DOHH2 (cell line): ENCODE data around the gene HHATL.

Experiments used
- CTCF ChIP-seq: fragments of 200-600 bp; sonication (generic); IDR thresholded peaks from one replicate; pipeline ENCODE4 v1.5.1; 2014; ENCODE audit warnings: antibody characterized with exemption, mild to moderate bottlenecking, low read depth, low read length; ENCODE audit not compliant: poor library complexity, severe bottlenecking
- EZH2phosphoT487 ChIP-seq: fragments of 200-600 bp; sonication (generic); IDR thresholded peaks from 2 replicates; pipeline ENCODE4 v1.6.1; 2017; ENCODE audit warnings: borderline replicate concordance, mild to moderate bottlenecking, antibody characterized with exemption, low read length, moderate library complexity, mixed read lengths

DNA sequence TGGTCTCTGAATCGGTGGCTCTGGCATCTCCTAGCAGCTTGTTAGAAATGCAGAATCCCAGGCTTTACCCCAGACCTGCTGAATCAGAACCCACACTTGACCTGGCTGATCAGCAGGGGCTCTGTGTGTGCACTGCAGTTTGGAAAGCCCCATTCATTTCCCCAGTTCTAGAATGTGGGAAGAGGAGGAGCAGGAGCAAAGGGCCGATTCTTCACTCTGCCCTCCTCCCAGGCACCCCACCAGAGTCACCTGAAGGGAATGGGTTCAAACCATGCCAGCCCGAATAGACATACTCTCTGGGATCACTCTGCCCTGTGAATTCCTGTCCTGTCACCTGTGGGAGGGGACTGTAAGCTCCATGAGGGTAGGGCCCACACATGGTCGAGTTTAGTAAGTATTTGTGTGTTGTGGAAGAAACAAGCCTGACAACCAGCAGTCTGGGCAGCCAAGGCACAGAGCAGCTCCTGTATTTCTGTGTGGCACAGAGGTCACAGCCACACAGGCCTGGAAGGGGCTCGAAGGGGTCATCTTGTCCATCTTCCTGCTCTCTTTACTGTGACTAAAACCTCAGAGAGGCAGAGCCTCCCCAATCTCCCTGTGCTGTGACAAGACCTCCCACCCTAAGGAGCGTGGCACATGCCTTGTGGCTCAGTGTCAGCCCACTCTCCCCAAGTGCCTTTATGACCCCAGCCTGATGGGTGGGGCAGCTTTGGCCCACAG, 29.0 kb upstream of the HHATL start:
- TF ChIP-seq CTCF (no peak), EZH2phosphoT487 (no peak)
